GM12865 (cell line): ENCODE measurements around the gene EFNB2.

Experiments
- DNase-seq: peaks from one replicate; pipeline ENCODE4 v3.0.0; 2010; ENCODE audit warnings: low read depth
- H3K4me3 ChIP-seq: 2 replicates; pipeline ENCODE4 v1.5.1; 2011; ENCODE audit warnings: mild to moderate bottlenecking, low read depth, low read length, control low read depth
- TF ChIP-seq, protein P1 (sequence below): IDR thresholded peaks from 2 replicates; pipeline ENCODE4 v1.5.1; 2011; ENCODE audit warnings: low read length, control low read depth, low read depth, inconsistent platforms; ENCODE audit not compliant: insufficient read depth; ENCODE audit errors: missing control alignments

Gene EFNB2

DNA sequence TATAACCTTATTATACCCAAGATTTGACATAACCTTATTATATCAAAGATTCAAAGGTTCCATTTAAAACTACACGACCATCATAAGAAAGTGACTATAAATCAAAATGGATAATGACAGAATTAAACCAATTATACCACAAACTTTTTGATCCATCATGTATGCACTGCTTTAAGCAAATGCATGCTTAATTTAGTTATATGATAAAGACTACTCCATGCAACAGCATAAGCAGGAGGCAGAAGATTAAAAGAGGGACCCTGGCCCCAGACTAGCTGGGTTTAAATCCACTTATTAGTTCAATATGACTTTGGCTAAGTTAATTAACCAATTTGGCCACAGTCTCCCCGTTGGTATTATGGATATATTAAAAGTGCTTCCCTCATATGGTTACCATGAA is 11.4 kb downstream of the EFNB2 start:
- TF ChIP-seq, protein P1, sequence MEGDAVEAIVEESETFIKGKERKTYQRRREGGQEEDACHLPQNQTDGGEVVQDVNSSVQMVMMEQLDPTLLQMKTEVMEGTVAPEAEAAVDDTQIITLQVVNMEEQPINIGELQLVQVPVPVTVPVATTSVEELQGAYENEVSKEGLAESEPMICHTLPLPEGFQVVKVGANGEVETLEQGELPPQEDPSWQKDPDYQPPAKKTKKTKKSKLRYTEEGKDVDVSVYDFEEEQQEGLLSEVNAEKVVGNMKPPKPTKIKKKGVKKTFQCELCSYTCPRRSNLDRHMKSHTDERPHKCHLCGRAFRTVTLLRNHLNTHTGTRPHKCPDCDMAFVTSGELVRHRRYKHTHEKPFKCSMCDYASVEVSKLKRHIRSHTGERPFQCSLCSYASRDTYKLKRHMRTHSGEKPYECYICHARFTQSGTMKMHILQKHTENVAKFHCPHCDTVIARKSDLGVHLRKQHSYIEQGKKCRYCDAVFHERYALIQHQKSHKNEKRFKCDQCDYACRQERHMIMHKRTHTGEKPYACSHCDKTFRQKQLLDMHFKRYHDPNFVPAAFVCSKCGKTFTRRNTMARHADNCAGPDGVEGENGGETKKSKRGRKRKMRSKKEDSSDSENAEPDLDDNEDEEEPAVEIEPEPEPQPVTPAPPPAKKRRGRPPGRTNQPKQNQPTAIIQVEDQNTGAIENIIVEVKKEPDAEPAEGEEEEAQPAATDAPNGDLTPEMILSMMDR = no peak
- no peak for DNase-seq
- no peak overlapping the region for H3K4me3 ChIP-seq

DNA sequence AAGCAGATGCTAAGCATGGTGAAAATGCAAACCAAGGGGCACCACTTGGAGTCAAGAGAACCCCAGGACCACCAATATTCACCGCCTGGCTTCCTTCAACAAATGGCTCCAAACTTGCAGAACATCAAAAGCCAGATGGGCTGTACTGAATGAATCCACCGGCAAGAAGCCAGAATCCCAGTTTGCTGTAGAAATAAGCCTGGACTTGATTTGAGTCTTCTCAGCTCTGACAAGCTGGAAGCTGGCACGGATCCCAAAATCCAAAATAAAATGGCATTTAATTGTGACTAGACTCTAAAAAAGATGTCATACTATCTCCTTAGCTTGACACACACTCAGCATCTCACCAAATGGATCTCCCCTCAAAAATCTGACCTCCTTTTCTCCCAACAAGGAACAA is 11.9 kb downstream of the EFNB2 start:
- no peak for DNase-seq
- TF ChIP-seq, protein P1 = no peak
- H3K4me3 ChIP-seq = no peak overlapping the region

DNA sequence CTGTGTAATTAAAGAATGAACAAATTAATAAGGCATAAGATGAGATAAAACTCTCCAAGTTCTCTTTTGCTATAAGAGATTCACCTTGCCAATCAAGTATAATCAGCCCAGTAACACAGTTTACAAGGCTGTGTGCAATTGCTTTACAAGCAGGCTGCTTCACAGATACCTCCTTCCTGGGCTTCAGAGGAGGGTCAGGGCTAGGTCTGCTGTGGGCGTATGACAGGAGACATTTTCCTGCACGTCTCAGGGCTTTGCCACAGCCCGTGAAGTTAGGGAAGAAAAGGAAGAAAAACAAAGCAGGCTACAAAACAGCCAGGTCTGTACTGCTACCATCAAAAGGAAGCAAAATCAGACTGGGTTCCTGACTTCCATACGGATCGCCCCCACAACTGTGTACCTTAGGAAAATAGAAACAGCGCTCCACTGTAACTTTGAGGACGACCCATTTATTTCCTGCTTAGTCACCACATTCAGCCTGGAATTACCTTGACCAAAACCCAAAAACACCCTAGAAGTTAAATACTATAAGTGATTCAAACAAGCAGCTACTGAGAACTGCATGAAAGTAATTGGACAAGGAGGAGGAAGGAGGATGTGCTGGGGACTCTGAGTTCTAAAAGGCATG is 12.4 kb downstream of the EFNB2 start:
- H3K4me3 ChIP-seq = no peak overlapping the region
- TF ChIP-seq, protein P1 = no peak
- DNase-seq = no peak

DNA sequence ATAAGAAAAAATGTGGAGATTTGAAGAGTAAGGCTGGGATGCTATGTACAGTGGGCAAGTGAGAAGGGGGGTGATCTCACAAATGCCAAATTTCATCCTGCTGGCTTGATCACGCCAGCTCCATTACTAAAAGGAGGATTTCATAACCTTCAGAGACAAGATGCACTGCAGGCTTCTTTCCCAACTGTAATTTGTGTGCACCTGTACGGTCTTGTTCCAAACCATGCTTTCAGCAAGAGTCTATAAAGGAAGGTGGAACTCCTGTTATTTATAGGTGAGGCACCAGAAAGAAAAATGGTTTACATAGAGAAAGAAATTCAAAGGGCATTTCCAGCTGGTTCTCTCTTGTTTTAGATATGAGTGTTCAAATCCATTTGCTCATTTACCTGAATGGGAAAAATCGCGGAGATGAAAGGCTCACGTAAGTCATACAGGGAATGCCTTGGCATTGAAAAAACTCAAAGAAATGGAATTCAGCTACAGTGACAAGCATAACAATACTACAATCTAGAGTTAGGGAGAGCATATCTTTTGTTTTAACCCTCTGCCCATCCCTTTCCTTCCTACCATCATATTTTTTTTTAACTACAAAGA is 13.3 kb downstream of the EFNB2 start:
- H3K4me3 ChIP-seq = no peak overlapping the region
- no peak for DNase-seq
- TF ChIP-seq, protein P1 = no peak

DNA sequence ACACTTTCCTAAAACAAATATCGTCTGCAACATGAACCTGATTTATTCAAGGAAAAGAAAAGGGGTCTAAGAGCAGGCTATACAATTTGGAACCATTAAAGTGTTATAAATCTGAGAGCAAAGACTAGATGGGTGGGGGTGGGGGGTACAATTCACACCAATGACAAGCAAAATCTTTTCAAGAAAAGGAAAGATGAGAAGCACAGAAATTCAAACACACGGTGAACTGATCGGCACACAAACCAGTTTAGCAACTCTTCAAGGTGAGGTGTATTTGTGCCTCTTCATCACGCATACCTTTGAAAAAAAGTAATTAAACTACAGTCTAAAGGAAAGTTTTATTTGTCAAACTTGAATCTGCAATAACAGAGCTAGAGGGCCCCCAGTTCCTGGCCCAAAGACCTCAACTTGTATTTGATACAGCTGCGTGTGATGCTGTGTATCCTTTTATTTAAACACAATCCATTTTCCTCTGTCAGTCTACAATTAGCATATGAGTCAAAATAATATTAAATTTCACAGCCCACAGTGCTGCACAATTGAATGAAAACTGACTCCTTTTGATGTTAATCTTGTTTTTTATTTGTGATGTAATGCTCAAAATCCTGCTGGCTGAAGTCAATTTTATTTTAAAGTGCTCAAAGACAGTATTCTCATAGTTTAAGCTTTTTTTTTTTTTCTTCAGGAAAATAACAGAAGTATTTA is 14.2 kb downstream of the EFNB2 start:
- no peak for DNase-seq
- TF ChIP-seq, protein P1 = no peak
- no peak overlapping the region for H3K4me3 ChIP-seq

DNA sequence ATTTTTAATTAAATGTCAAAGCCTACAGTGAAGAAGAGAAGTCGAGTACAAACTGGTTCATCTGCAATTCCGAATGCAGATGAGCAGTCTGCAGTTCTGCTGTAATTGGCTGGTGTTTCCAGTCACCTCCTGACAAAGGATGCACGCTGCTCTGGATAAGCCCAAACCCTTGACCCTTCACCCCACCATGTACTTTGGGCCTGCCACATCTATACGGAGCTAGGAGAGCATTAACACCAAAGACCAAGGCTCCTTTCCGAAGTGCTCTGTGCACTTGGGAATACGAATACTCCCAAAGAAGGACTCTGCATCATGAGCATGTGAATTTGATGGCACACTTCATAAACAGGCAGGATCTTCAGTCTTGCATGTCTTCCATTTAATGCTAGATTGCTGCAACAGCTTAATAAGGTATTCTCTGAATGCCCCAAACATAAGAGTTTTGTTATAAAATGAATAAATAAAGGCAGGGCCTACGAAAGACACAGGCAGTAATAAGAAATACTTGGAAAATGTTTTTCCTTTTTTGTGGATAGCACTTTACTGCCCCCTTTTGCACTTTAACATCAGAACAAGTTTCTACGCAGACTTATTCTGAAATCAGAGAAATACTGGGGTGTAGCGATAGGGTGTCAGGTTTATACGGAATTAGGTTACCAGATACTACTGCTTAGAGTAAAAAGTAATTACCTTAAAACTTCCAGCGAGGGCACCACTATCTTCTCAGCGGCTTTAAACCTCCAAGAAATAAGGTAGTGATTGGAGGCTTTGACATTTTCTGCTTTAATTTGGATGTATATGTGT is 15.0 kb downstream of the EFNB2 start:
- TF ChIP-seq, protein P1 = no peak
- no peak overlapping the region for H3K4me3 ChIP-seq
- DNase-seq = no peak
